CD4-positive, alpha-beta T cell treated with Interleukin-21 for 1 hour (primary cell): ENCODE results near the gene TRAF3IP3.
"Not testable (repeated sequence)": the region's sequence is repeated elsewhere in the genome, so short reads cannot be mapped to it uniquely, and the experiment has no call there.

ENCODE experiments used
- DNase-seq: peaks from one replicate; pipeline ENCODE4 v3.0.0-alpha.2; 2020

TRAF3IP3 gene

GRCh38 chr1:209769971-209770370, 14.1 kb downstream of the TRAF3IP3 start:
- DNase-seq, result no peak

DNA sequence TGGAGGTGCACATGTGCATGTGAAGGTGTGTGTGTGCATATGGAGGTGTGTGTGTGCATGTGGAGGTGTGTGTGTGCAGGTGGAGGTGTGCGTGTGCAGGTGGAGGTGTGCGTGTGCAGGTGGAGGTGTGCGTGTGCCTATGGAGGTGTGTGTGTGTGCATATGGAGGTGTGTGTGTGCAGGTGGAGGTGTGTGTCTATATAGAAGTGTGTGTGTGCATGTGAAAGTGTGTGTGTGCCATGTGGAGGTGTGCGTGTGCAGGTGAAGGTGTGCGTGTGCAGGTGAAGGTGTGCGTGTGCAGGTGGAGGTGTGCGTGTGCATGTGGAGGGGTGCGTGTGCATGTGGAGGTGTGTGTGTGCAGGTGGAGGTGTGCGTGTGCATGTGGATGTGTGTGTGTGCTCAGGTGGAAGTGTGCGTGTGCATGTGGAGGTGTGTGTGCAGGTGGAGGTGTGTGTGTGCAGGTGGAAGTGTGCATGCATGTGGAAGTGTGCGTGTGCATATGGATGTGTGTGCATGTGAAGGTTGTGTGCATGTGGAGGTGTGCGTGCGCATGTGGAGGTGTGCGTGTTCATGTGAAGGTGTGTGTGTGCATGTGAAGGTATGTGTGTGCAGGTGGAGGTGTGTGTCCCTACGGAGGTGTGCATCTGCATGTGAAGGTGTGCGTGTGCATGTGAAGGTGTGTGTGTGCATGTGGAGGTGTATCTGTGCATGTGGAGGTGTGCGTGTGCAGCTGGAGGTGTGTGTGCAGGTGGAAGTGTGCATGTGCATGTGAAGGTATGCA, 15.0 kb downstream of the TRAF3IP3 start:
- no peak for DNase-seq

DNA sequence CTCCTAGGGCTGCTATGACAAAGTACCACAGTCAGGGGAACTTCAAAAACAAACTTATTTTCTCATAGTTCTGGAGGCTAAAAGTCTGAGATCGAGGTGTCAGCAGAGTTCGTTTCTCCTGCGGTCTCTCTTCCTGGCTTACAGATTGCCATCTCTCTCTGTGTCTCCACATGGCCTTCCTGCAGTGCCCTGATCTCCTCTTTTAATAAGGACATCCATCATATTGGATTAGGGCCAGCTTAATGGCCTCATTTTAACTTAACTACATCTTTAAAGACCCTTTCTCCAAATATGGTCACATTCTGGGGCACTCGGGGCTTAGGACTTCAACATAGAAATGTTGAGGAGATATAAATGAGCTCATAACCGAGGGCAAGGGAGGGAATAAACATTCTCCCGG, 16.3 kb downstream of the TRAF3IP3 start:
- DNase-seq, result no peak

GRCh38 chr1:209774592-209774991, 18.7 kb downstream of the TRAF3IP3 start:
- DNase-seq, result no peak

DNA sequence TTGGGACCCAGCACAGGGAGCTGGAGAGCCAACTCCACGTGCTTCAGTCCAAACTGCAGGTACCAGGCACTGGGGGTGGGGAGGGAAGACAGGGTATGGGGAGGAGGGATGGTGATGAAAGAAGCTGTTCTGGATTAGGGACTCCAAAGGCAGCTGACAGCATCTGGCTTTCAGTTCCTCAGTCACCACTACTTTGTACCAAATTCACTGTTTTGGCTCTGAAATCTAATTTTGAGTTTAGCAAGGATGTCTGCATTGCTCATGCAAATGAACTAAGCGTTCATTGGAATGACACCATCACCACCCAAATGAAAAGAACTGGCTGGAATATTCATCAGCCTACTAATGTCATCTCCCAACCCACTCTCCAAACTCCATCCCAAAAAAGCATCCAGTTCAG, 19.8 kb downstream of the TRAF3IP3 start:
- no peak for DNase-seq

DNA sequence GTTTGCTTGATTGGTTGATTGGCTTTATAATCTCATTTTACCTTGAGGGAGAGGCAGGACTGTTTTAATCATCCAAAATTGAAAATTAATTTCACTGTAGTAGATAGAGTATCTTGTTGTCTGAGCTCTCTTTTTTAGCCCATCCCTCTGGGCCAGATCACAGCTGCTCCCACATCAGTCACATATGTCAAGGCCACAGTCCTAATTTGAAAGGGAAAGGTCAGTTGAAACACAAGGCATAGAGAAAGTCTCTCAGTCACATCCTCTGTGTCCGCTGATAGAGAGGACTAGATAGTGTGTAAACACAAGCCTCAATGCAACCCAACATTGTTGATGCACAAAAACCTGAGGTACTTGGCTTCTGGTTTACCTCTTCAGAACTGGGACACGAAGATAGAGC, 21.7 kb downstream of the TRAF3IP3 start:
- no peak for DNase-seq

DNA sequence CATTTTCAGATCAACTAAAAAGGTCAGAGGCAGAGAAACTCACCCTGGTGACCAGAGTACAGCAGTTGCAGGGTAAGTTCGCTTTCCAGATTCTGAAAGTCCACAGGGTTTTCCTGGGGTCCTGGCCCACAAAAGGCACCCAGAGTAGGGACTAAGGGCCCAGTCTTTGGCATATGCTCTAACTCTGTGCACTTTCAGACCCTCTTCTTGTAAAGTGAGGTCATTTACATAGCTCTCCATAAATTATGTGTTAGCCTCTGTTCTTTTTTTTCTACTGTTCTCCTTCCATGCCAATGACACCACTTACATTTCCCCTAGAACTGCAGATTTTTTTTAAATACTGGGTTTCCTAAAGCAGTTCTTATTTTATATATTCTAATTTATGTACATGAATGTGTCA, 22.2 kb downstream of the TRAF3IP3 start:
- DNase-seq, result no peak

DNA sequence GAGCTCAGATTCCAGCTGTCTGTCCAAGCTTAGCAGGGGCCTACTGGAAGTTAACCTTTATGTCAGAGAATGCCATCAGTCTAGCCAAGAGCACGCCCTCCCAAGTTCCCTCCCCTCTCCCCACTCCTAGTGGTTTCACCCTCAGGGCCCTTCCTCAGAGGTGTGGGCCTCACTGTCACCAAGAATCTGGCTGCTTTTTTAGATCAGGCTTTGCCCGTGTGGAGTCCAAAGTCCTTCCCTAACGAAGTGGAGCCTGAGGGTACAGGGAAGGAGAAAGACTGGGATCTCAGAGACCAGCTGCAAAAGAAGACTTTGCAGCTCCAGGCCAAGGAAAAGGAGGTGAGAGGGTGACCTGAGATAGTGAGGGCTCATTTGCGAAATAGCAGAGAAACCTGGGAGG, 24.4 kb downstream of the TRAF3IP3 start:
- DNase-seq, result no peak

DNA sequence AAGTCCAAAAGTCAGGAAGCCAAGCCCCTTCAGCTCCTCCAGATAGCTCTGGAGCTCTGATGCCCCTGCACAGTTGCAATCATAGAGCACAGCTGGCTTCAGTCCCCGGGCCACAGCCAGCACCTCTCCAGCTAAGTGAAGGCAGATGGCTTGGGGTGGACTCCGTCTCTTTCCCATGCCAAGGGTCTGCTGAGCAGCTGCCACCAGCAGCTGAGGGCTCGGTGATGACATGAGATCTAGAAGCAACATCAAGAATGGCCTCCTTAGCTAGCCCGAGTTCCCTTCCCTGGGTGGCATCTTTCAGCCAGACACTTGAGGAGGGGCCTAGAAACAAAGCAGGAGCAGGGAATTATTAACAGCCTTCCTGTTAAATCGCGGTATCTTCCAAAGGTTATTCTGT, 27.5 kb downstream of the TRAF3IP3 start:
- DNase-seq, result no peak

DNA sequence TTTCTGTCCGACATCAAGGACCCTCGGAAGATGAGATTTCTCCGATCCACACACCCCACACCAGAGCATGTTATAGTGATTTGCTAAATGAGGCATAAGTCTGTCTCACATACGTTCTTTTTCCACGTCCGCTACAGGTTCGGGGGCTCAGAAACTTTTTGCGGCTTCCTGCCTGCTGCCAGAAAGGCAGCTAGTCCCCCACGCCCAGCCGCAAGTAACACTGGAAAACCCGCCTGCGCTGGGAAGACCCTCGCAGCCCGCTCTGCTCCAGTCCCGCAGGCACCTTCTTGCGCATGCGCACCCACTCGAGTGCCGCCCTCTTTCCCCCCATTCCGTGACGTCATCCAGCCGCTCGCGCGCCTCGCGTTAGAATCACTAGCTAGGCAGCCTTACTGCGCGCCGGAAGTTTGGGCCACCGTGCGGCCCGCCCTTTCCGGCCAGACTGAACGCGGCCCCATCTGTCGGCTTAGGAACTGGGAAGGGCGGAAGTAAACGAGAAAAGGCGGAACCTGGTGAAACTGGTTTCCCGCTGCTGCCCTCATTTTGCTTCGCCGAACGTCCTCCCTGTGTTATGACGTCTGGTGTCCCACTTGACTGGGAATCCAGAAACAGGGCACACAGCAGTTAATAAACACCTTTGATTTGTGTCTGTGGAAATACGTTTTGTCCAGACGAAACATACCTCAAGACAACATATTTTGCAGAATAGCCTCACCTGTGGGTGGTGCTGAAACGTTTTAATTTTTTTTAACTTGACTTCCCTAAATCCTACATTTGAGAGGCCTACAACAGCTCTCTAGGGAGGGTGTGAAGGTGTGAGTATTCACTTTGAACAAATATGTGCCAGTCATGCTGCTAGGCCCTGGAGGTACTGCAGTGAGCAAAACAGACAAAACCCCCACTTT, 28.7 kb downstream of the TRAF3IP3 start, which contains the start of gene C1orf74:
C1orf74 (minus strand) TSS at position 295 of the 905 bp plus-strand sequence. CDS start 925 bp downstream, outside the sequence.
- peak; percentile 98 for DNase-seq

- no peak for DNase-seq
Observed at GRCh38 chr1:209785592-209785991, 29.7 kb downstream of the TRAF3IP3 start.

DNA sequence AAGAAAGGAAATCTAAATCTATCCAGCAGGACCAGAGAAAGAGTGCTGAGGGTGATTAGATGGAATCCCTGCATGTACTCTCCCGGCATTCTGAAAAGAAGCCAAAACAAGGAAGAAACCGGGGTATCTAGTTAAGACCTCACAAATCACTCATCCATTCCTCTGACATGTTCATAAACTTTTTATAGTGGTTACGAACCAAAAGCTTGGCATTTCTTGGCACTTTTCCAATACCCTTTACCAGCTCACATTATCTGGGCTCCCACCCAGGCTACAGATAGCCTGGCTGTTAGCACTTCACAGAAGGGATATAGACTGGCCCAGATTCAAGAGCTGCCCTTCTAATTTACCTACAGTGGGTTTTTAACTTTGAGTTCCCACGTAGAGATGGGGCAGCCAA, 30.3 kb downstream of the TRAF3IP3 start:
- DNase-seq, result no peak

DNA sequence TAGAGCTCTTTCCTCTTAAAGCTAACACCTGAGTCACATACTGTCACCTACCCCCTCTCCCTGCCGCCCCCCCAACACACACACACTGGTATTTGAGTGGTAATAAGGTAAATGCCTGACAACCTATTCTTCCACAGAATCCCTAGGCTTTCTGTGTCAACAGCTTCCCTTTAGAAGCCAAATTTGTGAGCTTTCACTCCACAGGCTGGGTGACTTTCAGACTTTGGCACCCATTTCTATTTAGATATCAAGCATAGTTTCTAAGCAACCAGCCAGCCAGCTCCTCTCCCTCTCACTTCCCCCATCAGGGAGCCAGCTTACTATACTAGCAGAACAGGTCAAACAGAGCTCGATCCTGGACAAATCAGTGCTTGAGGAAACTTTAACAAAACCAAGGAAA, 31.7 kb downstream of the TRAF3IP3 start:
- no peak for DNase-seq

GRCh38 chr1:209789245-209789644, 33.4 kb downstream of the TRAF3IP3 start:
- DNase-seq, result no peak

GRCh38 chr1:209790286-209791193, 34.7 kb downstream of the TRAF3IP3 start:
- no peak for DNase-seq

- no peak for DNase-seq
Observed at GRCh38 chr1:209791920-209792319, 36.1 kb downstream of the TRAF3IP3 start.

- not testable (repeated sequence) for DNase-seq
Observed at GRCh38 chr1:209793711-209794110, 37.9 kb downstream of the TRAF3IP3 start.

- DNase-seq, result no peak
Observed at GRCh38 chr1:209797978-209798639, 42.3 kb downstream of the TRAF3IP3 start.

DNA sequence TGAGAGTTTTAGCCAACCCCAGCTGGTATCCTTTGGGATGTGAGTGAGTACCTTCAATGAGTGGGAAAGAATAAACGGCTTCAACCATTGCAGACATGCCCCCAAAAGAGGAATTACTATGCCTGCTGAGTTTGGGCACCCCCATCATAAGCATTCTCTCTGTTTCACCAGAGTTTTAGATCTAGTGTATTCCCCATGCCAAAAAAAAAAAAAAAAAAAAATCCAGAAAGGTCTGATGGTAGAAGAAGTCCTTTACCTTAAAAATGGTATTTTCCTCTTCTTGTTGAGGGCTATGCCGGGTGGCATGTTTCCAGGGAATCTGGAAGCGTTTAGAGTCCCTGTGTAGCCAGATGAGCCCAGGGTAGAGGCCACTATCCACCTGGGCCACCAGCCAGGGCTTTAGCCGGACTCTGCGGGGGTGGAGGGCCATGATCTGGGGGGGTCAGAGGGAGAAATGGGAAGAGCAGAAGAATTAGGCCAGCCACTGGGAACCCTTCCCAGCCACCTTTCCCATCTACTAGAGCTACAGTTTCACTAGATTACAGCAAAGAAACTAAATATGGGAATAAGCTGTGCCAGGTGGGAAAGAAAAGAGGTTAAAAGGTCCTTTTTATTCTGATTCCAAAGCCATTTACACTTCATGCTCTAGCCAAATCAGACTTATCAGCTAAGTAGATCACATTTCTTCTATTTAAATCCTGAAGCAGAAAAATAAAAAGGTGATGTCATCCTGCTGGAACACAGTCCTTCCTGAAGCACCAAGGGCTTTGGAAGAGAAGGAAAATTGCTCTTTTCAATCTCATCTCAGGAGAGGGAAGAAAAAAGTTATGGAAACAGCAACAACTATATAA, 45.4 kb downstream of the TRAF3IP3 start:
- DNase-seq, result no peak

GRCh38 chr1:209802117-209802779, 46.4 kb downstream of the TRAF3IP3 start:
- DNase-seq, result no peak

DNA sequence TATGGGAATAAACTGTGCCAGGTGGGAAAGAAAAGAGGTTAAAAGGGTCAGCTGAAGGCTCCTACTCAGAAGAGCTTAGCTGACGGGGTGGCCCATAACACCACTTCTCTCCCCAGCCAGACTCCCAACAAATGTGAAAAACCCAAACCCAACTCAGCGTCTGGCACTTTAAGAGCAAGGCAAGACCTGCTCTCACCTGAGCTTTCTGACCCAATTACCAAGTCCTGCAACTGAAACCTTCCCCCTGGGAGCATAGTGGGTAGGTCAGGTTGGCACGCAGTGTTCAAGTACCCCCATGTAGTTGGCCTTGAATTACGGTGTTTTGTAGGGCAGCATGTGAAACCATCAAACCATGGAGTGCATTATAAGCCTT, 46.9 kb downstream of the TRAF3IP3 start:
- no peak for DNase-seq
